Spleen (tissue), 7 donors: ENCODE data around the gene PAWR.

Experiments used
- POLR2AphosphoS5 ChIP-seq, 3 donors: sonication (generic); formaldehyde crosslinking; IDR thresholded peaks; one replicate each; pipeline ENCODE4 v1.5.1; 2017; ENCODE audit warnings: antibody characterized with exemption in 3 of 3
- TF ChIP-seq, protein P1 (sequence below), 11 experiments: fragments of 200-600 bp in 7 of 11; fragments of 450-650 bp in 4 of 11; sonication (generic) in 4 of 11; IDR thresholded peaks in 8 of 11; conservative IDR thresholded peaks in 3 of 11; 1 replicate in 7 of 11; 2 replicates in 4 of 11; pipeline versions ENCODE4 v1.4.0 to v1.8.0; 2016 to 2021; ENCODE audit warnings: antibody characterized with exemption in 11 of 11, inconsistent platforms in 4 of 11, mild to moderate bottlenecking in 1 of 11
- donor health status: DM: no; HTN: no; CAD: no; lungs with moderate emphysema.
- donor health status: DM: no; HTN: no; CAD: no.
- donor health status: DM: no; HTN: no; CAD: no.

DNA sequence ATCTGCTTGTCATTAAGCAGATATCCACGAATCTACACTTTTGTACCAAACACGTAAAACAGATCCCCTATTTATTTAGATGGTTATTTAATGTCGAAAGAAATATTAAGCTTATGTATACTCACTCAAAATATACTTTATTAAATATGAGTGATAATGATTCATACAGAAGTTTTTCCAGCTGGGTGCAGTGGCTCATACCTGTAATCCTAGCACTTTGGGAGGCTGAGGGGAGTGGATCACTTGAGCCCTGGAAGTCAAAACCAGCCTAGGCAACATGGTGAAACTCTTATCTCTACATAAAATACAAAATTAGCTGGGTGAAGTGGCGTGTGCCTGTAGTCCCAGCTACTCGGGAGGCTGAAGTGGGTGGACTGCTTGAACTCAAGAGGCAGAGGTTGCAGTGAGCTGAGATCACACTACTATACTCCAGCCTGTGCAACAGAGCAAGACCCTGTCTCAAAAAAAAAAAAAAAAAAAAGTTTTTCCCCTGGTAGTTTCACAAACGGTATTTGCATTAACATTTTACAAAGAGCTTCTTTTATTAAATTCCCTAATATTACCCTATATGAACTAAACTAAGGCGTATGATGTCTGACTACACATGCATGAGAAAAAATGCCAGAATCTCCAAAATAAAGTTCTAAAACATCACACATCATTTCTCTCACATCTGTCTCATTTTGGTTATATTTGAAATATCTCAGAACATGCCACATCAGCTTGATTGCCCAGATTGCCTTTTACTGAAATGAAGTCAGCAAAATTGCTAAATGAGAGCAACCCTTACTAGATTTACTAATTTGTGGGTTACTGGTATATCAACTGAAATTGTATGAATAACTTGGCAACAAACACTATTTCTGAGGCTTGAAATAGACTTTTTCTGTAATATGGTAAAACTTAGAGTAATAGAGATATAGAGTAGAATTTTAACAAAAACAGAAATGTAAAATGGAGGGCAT is 74.9 kb downstream of the PAWR start:
- no peak for TF ChIP-seq POLR2AphosphoS5 (IDR thresholded peaks at IDR 0.05)
- TF ChIP-seq, protein P1, sequence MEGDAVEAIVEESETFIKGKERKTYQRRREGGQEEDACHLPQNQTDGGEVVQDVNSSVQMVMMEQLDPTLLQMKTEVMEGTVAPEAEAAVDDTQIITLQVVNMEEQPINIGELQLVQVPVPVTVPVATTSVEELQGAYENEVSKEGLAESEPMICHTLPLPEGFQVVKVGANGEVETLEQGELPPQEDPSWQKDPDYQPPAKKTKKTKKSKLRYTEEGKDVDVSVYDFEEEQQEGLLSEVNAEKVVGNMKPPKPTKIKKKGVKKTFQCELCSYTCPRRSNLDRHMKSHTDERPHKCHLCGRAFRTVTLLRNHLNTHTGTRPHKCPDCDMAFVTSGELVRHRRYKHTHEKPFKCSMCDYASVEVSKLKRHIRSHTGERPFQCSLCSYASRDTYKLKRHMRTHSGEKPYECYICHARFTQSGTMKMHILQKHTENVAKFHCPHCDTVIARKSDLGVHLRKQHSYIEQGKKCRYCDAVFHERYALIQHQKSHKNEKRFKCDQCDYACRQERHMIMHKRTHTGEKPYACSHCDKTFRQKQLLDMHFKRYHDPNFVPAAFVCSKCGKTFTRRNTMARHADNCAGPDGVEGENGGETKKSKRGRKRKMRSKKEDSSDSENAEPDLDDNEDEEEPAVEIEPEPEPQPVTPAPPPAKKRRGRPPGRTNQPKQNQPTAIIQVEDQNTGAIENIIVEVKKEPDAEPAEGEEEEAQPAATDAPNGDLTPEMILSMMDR (IDR thresholded peaks at IDR 0.05 in 8 of 11, conservative IDR thresholded peaks at IDR 0.05 in 3 of 11): no peak
